Activated naive CD4-positive, alpha-beta T cell treated with anti-CD3 and anti-CD28 coated beads, Interleukin-2, amount 50 U/mL, for 72 hours (primary cell): ENCODE results near the gene FASTKD3. TPM values are rescaled to one million over a fixed set of nuclear protein-coding genes. Genes with fewer than 3 reads are reported as not detected.
"Not testable (repeated sequence)": the region's sequence is repeated elsewhere in the genome, so short reads cannot be mapped to it uniquely, and the experiment has no call there.

ENCODE experiments used
- ATAC-seq, 2 donors: fragments of 150-1000 bp; cut with Tn5 transposase; 2 replicates each; pipeline ENCODE4 v1.10.0; 2021; ENCODE audit warnings: mild to moderate bottlenecking in 2 of 2, moderate library complexity in 2 of 2
- DNase-seq, 2 donors: peaks; one replicate each; pipeline ENCODE4 v3.0.0; 2021 to 2022; ENCODE audit warnings: low spot score in 2 of 2
- H3K27ac Mint-ChIP-seq, 2 donors: one replicate each; pipeline ENCODE4 v1.8.0; 2022; ENCODE audit warnings: mild to moderate bottlenecking in 2 of 2, mixed read lengths in 2 of 2
- H3K36me3 Mint-ChIP-seq, 2 donors: one replicate each; pipeline ENCODE4 v1.8.0; 2022; ENCODE audit warnings: mixed read lengths in 2 of 2
- H3K9me3 Mint-ChIP-seq, 2 donors: one replicate each; pipeline ENCODE4 v1.8.0; 2022; ENCODE audit warnings: mixed read lengths in 2 of 2
- total RNA-seq, 2 donors: library from RNA; stranded (reverse); gene quantifications; one replicate each; pipeline ENCODE4 v1.2.3, GENCODE V29; 2022

The FASTKD3 gene, protein sequence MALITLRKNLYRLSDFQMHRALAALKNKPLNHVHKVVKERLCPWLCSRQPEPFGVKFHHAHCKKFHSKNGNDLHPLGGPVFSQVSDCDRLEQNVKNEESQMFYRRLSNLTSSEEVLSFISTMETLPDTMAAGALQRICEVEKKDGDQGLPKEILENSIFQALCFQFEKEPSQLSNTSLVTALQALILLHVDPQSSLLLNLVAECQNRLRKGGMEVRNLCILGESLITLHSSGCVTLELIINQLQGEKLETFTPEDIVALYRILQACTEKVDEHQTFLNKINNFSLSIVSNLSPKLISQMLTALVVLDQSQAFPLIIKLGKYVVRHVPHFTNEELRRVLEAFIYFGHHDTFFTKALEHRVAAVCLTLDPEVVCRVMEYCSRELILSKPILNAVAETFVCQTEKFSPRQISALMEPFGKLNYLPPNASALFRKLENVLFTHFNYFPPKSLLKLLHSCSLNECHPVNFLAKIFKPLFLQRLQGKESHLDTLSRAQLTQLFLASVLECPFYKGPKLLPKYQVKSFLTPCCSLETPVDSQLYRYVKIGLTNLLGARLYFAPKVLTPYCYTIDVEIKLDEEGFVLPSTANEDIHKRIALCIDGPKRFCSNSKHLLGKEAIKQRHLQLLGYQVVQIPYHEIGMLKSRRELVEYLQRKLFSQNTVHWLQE
- total RNA-seq: 1 to 10 TPM; 5.3 to 8.3 TPM

DNA sequence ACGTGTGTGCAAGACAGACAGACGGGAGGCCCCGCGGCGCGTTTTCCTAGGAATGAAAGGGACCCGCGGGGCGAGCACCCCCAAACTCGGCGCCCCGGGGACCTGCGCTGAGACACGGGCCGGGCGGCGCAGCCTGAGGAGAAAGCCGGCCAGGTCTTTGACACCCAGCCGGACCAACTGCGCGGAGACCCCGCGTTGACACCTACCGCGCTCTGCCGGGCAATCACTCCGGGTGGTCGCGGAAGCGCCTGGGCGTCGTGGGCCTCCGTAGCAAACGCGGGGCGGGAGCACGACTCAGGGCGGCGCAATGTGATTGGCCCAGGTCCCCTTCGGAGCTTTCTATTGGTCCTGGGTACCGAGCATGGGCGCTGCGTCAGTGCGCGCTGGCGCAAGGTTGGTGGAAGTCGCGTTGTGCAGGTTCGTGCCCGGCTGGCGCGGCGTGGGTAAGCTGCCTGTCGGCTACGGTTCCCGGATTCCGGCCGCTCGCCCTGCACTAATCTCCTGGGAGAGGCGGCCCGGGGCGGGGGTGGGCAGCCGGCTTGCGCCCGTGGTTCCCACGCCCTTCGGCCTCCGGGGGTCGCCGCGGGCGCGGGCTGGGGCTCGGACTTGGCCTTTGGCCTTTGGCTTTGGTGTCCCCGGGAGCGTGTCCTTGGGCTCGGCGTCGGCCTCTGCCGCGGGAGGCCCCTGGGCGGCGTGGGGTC, at the start of gene FASTKD3, which contains the start of gene MTRR:
FASTKD3 (minus strand) TSS at position 259 of the 701 bp plus-strand sequence. CDS start 948 bp downstream, outside the sequence.
MTRR (plus strand) TSS at position 376 of the 701 bp plus-strand sequence. CDS start 1,647 bp downstream, outside the sequence.
- H3K9me3 Mint-ChIP-seq: no peaks in the 10 kb centered on the region
- peak within 1 kb of the TSS; percentile 85 to 96 for H3K27ac Mint-ChIP-seq
- peaks cover 10 to 20% of the 10 kb centered on the region in 2 donors for H3K36me3 Mint-ChIP-seq
- DNase-seq (peak; percentile 82 to 87), ATAC-seq (peak; percentile 98 to 100)

DNA sequence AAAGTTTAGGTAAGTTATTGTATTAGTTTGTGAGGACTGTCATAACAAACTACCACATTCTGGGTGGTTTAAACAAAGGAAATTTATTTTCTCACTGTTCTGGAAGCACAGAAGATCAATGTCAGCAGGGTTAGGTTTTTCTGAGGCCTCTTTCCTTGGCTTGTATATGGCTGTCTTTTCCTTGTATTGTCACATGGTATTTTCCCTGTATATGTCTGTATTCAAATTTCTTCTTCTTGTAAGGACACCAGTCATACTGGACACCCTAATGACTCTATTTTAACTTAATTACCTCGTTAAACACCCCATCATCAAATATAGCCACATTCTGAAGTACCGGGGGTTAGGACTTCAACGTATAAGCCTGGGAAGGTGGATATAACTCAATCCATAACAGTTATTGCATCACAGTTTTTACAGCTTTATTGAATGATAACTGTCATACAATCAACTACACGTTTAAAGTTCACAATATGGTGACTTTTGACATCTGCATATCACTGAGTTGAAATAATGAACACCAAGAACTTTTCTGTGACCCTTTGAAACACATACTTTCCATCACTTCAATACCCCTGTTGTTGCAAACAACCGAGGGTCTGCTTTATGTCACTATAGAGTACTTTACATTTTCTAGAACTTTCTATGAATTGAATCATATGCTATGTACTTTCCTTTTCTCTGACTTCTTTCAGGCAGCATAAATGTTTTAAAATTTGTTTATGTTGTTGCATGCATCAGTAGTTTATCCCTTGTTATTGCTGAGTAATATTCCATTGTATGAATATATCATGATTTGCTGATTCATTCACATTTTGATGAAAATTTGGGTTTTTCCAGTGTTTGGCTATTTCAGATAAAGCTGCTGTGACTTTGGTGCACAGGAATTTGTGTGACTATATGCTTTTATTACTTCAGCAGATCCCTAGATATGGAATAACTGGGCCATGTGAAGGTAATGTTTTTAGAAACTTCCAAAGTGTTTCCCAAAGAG, 48.6 kb upstream of the FASTKD3 start:
- ATAC-seq: no peak

DNA sequence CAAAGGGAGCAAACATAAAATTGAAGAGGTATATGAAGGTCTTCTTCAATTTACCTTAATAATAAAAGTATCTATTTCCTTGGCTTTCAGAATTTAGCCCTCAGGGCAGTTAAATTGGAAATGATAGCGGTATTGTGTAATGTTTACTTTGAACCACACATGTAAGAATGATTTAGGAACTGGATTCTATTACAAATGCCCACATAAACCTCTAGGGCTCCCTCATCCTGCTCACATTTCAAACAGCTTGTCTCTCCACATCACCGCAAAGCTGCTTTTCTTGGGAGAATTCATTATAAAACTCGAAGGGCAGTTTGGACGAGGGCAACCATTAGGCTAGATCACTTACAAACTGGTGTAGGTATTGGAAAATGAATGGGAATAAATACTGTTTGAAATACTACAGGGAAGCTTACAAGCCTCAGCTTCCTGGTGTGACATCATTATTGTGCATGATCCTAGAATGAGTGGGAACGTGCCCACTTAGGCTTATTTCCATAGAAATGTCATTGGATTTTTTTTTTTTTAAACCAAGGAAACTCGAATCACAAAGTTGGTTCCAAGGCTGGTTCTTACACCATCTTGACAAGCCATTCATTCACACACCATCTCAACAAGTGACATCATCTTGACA, 47.5 kb upstream of the FASTKD3 start:
- DNase-seq (no peak), ATAC-seq (no peak)
- peaks cover 19 to 20% of the 10 kb centered on the region in 2 donors for H3K36me3 Mint-ChIP-seq
- H3K9me3 Mint-ChIP-seq: peaks cover 15 to 19% of the 10 kb centered on the region in 2 donors
- H3K27ac Mint-ChIP-seq: no peak overlapping the region

More for the DNA sequence above, 48.6 kb upstream of the FASTKD3 start:
- DNase-seq: no peak
- peaks cover 14% of the 10 kb centered on the region in 2 donors for H3K9me3 Mint-ChIP-seq
- H3K36me3 Mint-ChIP-seq: peaks cover 9% of the 10 kb centered on the region in 2 donors
- H3K27ac Mint-ChIP-seq: no peak overlapping the region

DNA sequence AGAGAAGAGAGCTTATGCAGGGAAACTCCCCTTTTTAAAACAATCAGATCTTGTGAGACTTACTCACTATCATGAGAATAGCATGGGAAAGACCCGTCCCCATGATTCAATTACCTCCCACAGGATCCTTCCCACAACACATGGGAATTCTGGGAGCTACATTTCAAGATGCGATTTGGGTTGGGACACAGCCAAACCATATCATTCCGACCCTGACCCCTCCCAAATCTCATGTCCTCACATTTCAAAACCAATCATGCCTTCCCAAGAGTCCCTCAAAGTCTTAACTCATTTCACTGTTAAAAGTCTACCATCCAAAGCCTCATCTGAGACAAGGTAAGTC, 42.6 kb upstream of the FASTKD3 start:
- DNase-seq, H3K27ac Mint-ChIP-seq, ATAC-seq: not testable (repeated sequence)
- peaks cover 54 to 59% of the 10 kb centered on the region in 2 donors for H3K36me3 Mint-ChIP-seq
- H3K9me3 Mint-ChIP-seq: peaks cover 45 to 46% of the 10 kb centered on the region in 2 donors

DNA sequence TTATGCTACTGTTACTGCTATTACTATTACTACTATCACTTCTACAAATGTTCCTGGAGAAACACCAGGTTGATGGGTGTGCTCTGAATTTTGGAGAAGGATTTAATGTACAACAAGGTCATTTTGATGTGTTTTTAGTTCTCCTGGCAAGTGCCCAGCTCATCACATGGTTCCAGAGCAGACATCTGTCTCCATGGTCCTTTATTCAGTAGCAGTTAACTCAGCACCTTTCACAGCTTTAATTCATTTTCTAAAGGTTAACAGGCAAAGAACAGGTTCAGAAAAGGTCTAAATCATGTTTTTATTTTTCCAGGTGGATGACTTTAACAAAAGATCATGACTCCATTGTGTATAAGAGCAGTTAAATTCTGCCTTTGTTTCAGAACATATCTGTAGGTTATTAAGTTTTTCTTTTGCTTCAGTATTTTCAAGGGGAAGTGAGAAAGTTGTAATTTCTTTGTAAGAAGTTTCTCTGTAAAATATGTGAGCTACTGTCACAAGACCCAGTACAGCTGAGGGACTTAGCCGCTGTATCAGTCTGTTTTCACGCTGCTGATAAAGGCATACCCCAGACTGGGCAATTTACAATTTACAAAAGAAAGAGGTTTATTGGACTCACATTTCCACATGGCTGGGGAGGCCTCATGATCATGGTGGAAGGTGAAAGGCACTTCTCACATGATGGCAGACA, 42.1 kb upstream of the FASTKD3 start:
- H3K36me3 Mint-ChIP-seq: peaks cover 55 to 61% of the 10 kb centered on the region in 2 donors
- no peak for ATAC-seq
- peaks cover 45% of the 10 kb centered on the region in 2 donors for H3K9me3 Mint-ChIP-seq
- no peak overlapping the region for H3K27ac Mint-ChIP-seq
- no peak for DNase-seq

DNA sequence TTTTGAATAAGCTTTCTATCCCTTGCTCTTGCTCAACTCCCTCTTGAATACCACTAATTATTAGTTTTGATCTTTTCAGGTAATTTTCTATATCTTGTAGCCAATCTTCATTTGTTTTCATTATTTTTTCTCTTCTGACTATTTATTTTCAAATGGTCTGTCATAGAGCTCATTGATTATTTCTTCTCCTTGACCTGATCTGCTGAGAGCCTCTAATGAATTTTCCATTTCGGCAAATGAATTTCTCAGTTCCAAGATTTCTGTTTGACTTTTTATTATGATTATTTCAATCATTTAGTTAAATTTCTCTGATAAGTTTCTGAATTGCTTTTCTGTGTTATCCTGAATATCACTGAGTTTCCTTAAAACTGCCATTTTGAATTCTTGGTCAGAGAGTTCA, 39.5 kb upstream of the FASTKD3 start:
- H3K9me3 Mint-ChIP-seq: peaks cover 40 to 45% of the 10 kb centered on the region in 2 donors
- no peak for ATAC-seq

DNA sequence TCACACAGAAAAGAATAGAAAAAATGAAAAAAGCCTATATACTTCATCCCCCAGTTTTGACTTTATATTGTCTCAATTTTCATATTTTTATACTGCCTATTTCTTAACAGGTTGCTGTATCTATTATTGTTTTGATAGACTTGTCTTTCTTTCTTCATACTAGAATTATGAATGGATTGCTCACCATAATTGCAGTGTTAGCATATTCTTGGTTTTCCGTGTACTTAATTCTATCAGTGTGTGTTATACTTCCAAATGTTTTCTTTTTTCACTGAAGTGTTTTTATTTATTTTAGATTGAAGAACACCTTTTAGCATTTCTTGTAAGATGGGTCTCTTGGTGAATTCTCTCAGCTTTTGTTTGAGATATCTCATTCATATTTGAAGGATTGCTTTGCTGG, 38.8 kb upstream of the FASTKD3 start:
- ATAC-seq: no peak
- Mint-ChIP-seq H3K9me3 (peaks cover 33 to 38% of the 10 kb centered on the region in 2 donors), H3K27ac (no peak overlapping the region), H3K36me3 (peaks cover 76 to 87% of the 10 kb centered on the region in 2 donors)
- no peak for DNase-seq

More for the DNA sequence above, 39.5 kb upstream of the FASTKD3 start:
- no peak overlapping the region for H3K27ac Mint-ChIP-seq
- H3K36me3 Mint-ChIP-seq: peaks cover 77 to 87% of the 10 kb centered on the region in 2 donors
- no peak for DNase-seq

DNA sequence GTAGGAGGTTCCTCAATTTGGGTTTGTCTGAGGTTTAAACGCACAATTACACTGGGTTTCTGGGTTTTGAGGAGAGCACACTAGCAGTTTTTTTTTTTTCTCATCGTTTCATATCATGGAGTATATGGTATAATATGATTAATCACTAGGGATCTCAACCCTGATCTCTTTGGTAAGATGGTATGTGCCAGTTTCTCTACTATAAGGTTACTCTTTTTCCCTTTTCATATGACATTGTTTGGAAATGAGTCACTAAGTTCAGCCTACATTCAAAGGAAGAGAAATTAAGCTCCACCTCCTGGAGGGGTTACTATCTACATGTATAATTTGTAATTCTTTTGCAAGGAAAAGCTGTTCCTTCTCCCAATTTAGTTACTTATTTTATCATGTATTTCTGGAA, 35.3 kb upstream of the FASTKD3 start:
- peak; percentile 63 to 92 for ATAC-seq

DNA sequence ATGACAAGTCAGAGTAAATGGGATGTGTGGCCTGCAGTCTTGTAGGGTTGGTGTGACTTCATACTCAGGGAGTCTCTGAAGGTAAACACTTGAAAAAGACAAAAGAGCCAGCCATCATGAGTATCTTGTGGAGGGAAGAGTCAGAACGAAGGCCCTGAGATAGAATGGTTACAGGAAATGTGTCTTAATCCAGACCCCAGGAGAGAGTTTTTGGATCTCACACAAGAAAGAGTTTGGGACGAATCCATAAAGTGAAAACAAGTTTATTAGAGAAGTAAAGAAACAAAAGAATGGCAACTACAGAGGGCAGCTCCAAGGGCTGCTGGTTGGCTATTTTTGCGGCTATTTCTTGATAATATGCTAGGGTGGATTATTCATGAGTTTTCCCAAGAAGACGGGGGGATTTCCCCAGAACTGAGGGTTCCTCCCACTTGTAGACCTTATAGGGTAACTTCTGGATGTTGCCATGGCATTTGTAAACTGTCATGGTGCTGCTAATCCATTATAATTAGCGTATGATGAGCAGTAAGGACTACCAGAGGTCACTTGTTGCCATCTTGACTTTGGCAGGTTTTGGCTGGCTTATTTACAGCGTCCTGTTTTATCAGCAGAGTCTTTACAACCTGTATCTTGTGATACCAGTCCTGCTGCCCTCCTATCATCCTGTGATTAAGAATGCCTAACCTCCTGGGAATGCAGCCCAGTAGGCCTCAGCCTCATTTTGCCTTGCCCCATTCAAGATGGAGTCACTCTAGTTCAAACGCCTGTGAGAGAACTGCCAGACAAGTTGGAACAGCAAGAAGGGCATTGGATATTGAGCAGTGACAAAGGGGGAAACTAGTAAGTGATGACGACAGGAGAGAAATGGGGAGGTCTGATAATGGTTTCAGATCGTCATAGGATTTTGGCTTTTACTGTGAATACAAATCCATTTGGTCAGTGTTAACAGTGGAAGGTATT, 34.1 kb upstream of the FASTKD3 start:
- no peak for ATAC-seq
- no peak overlapping the region for H3K27ac Mint-ChIP-seq
- DNase-seq: no peak

More for the DNA sequence above, 35.3 kb upstream of the FASTKD3 start:
- Mint-ChIP-seq H3K9me3 (peaks cover 21 to 24% of the 10 kb centered on the region in 2 donors), H3K36me3 (peaks cover 67 to 71% of the 10 kb centered on the region in 2 donors), H3K27ac (peak overlapping the region in 1 of 2 donors; percentile 55)
- DNase-seq: no peak

DNA sequence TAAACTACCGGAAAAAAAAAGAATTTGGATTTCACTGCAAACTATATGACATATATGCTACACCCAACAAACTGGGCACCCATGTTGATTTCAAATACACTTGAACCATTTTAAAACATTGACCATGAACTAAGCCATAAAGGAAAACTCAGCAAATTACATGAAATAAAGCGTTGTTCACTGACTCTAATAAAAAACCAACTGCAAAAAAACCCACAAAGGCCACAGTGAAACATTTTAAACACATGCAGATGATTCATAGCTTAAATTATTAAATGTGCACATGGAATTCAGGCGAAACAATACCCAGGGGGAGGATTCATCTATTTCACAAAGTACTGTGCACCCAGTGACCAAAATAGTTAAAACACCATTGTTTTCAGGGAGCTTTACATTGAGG, 33.4 kb upstream of the FASTKD3 start:
- peaks cover 4 to 8% of the 10 kb centered on the region in 2 donors for H3K9me3 Mint-ChIP-seq
- no peak for DNase-seq
- ATAC-seq: no peak
- no peak overlapping the region for H3K27ac Mint-ChIP-seq
- H3K36me3 Mint-ChIP-seq: peaks cover 60 to 68% of the 10 kb centered on the region in 2 donors

More for the DNA sequence above, 34.1 kb upstream of the FASTKD3 start:
- Mint-ChIP-seq H3K36me3 (peaks cover 67 to 69% of the 10 kb centered on the region in 2 donors), H3K9me3 (peaks cover 9 to 14% of the 10 kb centered on the region in 2 donors)

DNA sequence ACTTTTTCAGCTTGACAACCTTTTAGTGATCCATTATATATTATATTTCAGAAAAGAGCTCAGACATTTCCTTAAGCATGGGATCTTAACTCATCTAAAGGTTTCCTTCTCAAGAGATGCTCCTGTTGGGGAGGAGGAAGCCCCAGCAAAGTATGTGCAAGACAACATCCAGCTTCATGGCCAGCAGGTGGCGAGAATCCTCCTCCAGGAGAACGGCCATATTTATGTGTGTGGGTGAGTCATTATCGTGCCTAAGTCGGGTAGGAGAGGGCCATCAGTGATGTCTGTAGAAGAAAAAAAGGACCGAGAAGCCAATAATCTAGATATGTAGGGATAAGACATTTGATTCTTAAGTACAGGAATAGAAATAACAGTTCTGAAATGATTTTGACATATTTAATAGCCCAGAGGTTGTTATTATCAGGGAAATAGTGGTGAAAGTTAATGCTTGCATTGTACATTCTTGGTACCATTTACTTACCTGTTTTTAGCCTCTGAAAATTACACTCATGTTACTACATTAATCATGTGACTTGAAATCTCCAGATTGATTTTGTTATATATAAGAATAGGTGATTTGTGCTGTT, 28.3 kb upstream of the FASTKD3 start:
- no peak overlapping the region for H3K27ac Mint-ChIP-seq
- ATAC-seq: peak in 1 of 2 donors; percentile 49
- H3K9me3 Mint-ChIP-seq: no peaks in the 10 kb centered on the region
- peaks cover 36 to 61% of the 10 kb centered on the region in 2 donors for H3K36me3 Mint-ChIP-seq
- DNase-seq: peak in 1 of 2 donors; percentile 34

DNA sequence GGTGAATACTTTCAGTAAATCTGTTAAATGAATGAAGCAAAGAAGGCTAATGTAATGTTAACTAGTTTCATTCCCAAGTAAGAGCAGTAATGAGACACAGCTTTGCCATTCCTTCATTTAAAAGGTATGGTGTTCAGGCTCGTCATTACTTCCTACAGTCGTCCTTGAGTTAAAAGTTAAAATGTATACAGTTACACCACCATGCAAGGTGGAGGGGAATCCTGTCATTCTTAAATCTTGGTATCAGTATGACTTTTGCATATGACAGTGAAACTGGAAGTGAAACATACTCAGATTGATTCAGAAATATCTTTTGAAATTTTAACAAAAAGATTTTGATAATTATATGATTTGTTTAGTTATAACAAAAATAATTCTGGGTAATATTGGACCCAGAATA, 26.0 kb upstream of the FASTKD3 start:
- ATAC-seq: peak; percentile 40 to 97
- peaks cover 31 to 59% of the 10 kb centered on the region in 2 donors for H3K36me3 Mint-ChIP-seq
- no peaks in the 10 kb centered on the region for H3K9me3 Mint-ChIP-seq
- no peak overlapping the region for H3K27ac Mint-ChIP-seq
- no peak for DNase-seq

DNA sequence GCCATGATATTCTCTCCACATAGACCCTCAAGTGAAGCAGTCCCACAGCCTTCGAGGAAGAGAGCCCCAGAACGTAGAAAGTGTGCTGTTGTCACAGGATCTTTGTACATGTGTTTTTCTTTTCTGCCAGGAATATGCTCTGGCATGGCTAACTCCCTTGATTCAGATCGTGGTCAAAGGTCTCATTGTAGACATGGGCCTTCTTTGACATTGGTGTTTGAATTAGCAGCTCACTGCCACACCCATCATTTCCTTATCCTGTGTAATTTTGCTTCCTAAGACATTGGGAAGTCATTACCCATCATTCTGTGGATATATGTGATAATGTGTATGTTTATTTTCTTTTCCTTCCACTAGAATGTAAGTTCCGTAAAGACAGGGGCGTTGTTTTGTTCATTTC, 25.6 kb upstream of the FASTKD3 start:
- no peak for DNase-seq
- H3K27ac Mint-ChIP-seq: no peak overlapping the region
- peaks cover 33 to 63% of the 10 kb centered on the region in 2 donors for H3K36me3 Mint-ChIP-seq
- peak in 1 of 2 donors; percentile 6 for ATAC-seq
- H3K9me3 Mint-ChIP-seq: no peaks in the 10 kb centered on the region
